OCI-LY3 (cell line): ENCODE results near the gene CDH23.

Source experiments
- H2AFZ ChIP-seq: fragments of 200-600, 300-600 bp; shearing (Covaris generic); 2 replicates; pipeline ENCODE4 v1.6.0; 2014; ENCODE audit warnings: antibody characterized with exemption, low read depth, low read length
- H3K27ac ChIP-seq: fragments of 200-600, 300-600 bp; sonication (generic); 2 replicates; pipeline ENCODE4 v1.5.1; 2014; ENCODE audit warnings: mild to moderate bottlenecking, low read length, moderate library complexity, mixed read lengths
- H3K27me3 ChIP-seq: fragments of 200-600, 300-600 bp; sonication (generic); 2 replicates; pipeline ENCODE4 v1.6.1; 2014; ENCODE audit warnings: low read depth, low read length, mixed read lengths
- H3K36me3 ChIP-seq: fragments of 200-600, 300-600 bp; sonication (generic); replicated peaks from 2 replicates; pipeline ENCODE3; 2014; ENCODE audit warnings: low read depth, low read length, mixed read lengths
- H3K4me1 ChIP-seq: fragments of 300-600, 200-600 bp; sonication (generic); 2 replicates; pipeline ENCODE4 v1.6.1; 2014; ENCODE audit warnings: low read length, mixed read lengths
- H3K4me2 ChIP-seq: fragments of 200-600, 300-600 bp; sonication (generic); 2 replicates; pipeline ENCODE4 v1.6.1; 2014; ENCODE audit warnings: low read length, mixed read lengths
- H3K4me3 ChIP-seq: fragments of 300-600, 200-600 bp; sonication (generic); 2 replicates; pipeline ENCODE4 v1.5.1; 2014; ENCODE audit warnings: antibody characterized with exemption, mild to moderate bottlenecking, low read length, moderate library complexity
- H3K79me2 ChIP-seq: fragments of 300-600, 200-600 bp; shearing (Covaris generic); 2 replicates; pipeline ENCODE4 v1.6.1; 2014; ENCODE audit warnings: mild to moderate bottlenecking, low read length, mixed read lengths
- H3K9ac ChIP-seq: fragments of 300-600, 200-600 bp; shearing (Covaris generic); 2 replicates; pipeline ENCODE4 v1.6.0; 2014; ENCODE audit warnings: mild to moderate bottlenecking, low read length, moderate library complexity
- H3K9me3 ChIP-seq: fragments of 200-600, 300-600 bp; shearing (Covaris generic); 2 replicates; pipeline ENCODE4 v1.6.1; 2014; ENCODE audit warnings: low read length, mixed read lengths; ENCODE audit not compliant: insufficient read depth
- H4K20me1 ChIP-seq: fragments of 200-600, 300-600 bp; sonication (generic); 2 replicates; pipeline ENCODE4 v1.6.1; 2016; ENCODE audit warnings: low read length, mixed read lengths; ENCODE audit not compliant: insufficient read depth
- CTCF ChIP-seq: fragments of 200-600, 300-600 bp; sonication (generic); IDR thresholded peaks from 2 replicates; pipeline ENCODE4 v1.5.1; 2014; ENCODE audit warnings: antibody characterized with exemption, low read length, low read depth
- EZH2phosphoT487 ChIP-seq: fragments of 200-600 bp; shearing (Covaris generic); IDR thresholded peaks from 2 replicates; pipeline ENCODE4 v1.6.1; 2018; ENCODE audit warnings: antibody characterized with exemption, mixed run types, low read depth

CDH23 gene

DNA sequence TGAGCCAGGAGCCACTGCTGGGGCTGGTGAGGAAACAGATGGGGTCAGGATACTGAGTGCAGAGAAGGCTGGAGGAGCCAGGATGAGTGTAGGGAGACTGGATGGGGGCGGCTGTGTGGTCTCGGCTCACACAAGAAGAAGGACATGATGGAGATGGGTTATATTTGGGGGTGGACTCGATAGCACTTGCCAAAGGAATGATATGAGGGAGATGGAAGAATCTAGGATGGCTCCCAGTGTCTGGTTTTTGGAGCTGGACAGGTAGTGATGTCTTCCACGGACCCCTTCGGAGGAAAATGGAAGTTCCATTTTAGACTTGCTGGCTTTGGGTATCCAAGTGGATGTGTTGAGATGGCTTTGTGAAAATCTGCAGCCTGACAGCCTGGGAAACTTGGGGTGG lies 83.9 kb downstream of the CDH23 start:
- Histone ChIP-seq H3K4me2 (no peak overlapping the region), H2AFZ (no peak overlapping the region), H3K9me3 (no peaks in the 10 kb centered on the region), H4K20me1 (no peaks in the 10 kb centered on the region), H3K27me3 (peaks cover 16% of the 10 kb centered on the region; the same call in 1 of the 2 replicates), H3K79me2 (no peaks in the 10 kb centered on the region), H3K9ac (no peak overlapping the region), H3K4me3 (no peak overlapping the region), H3K36me3 (no peaks in the 10 kb centered on the region), H3K4me1 (peaks cover 10% of the 10 kb centered on the region), H3K27ac (no peak overlapping the region)
- TF ChIP-seq CTCF (no peak), EZH2phosphoT487 (no peak)

DNA sequence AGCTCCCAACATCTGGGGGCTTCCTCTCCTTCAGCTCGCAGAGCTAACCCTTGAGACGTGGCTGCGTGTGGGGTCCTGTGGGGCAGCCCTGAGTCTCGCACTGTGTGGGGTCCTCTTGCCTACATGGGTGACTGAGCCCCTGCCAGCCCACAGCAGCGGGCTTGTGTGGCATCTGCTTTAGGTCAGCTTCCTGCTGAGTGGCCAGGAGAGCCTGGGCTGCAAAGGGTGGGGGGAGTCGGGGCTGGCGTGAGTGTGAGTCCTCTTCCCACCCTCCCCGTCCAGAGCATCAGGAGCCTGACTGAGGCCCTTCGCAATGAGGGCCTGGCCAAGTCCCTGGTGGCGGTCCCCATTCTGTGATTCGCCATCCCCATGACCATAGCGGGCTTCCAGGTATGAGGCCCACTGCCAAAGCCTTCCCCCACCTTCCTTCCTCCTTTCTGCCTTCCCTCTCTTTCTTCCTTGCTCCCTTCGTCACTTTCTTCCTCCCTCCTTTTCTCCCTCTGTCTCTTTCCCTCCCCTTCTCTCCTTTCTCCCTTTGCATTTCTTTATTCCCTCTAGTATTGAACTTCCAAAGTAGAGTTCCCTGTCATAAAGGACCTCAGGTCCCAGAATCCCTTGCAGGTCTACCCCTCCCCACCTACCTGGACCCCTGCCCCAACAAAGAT lies 85.2 kb downstream of the CDH23 start:
- H2AFZ ChIP-seq, result no peak overlapping the region
- H3K9ac ChIP-seq, result no peak overlapping the region
- H3K27ac ChIP-seq, result no peak overlapping the region
- no peaks in the 10 kb centered on the region for H4K20me1 ChIP-seq
- no peaks in the 10 kb centered on the region for H3K4me1 ChIP-seq
- no peaks in the 10 kb centered on the region for H3K9me3 ChIP-seq
- no peak overlapping the region for H3K4me2 ChIP-seq
- no peak overlapping the region for H3K4me3 ChIP-seq
- no peaks in the 10 kb centered on the region for H3K36me3 ChIP-seq
- H3K79me2 ChIP-seq, result no peaks in the 10 kb centered on the region
- H3K27me3 ChIP-seq, result peaks cover 16% of the 10 kb centered on the region; the same call in 1 of the 2 replicates
- no peak for TF ChIP-seq CTCF
- TF ChIP-seq EZH2phosphoT487, result no peak

- no peak overlapping the region for H3K4me3 ChIP-seq
- TF ChIP-seq CTCF, result no peak
- no peak for TF ChIP-seq EZH2phosphoT487
- no peaks in the 10 kb centered on the region for H3K4me1 ChIP-seq
- H3K36me3 ChIP-seq, result no peaks in the 10 kb centered on the region
- H2AFZ ChIP-seq, result no peak overlapping the region
- H4K20me1 ChIP-seq, result no peaks in the 10 kb centered on the region
- no peak overlapping the region for H3K27ac ChIP-seq
- H3K79me2 ChIP-seq, result no peaks in the 10 kb centered on the region
- H3K4me2 ChIP-seq, result no peak overlapping the region
- peaks cover 16% of the 10 kb centered on the region; the same call in 1 of the 2 replicates for H3K27me3 ChIP-seq
- H3K9me3 ChIP-seq, result no peaks in the 10 kb centered on the region
- H3K9ac ChIP-seq, result no peak overlapping the region
These were observed 85.9 kb downstream of the CDH23 start for GRCh38 chr10:71482620-71483019.

DNA sequence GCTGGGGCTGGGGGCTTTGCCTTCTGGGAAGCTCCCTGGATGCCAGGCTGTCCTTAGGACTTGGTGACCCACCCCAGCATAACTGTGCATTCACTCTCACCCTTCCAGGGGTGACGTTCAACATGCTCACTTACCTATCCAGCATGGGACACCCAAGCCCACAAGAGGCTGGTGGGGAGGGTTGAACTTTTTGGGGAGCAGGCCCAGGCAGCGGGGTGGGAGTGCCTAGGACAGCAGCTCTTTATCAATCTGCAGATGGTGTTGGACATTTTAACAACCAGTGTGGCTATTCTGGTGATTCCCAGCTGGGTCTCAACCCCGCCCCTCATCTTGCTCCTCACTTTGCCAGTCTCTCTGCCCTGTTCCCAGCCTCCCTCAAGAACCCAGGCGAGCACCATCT lies 86.4 kb downstream of the CDH23 start:
- TF ChIP-seq CTCF (no peak), EZH2phosphoT487 (no peak)
- Histone ChIP-seq H3K4me2 (no peak overlapping the region), H4K20me1 (no peaks in the 10 kb centered on the region), H3K9me3 (no peaks in the 10 kb centered on the region), H3K4me3 (no peak overlapping the region), H3K36me3 (no peaks in the 10 kb centered on the region), H3K4me1 (no peaks in the 10 kb centered on the region), H3K27ac (no peak overlapping the region), H2AFZ (no peak overlapping the region), H3K9ac (no peak overlapping the region), H3K27me3 (peaks cover 15% of the 10 kb centered on the region; the same call in 1 of the 2 replicates), H3K79me2 (no peaks in the 10 kb centered on the region)
